ENCODE results near the gene AOC3. TPM values are rescaled to one million over a fixed set of nuclear protein-coding genes. Genes with fewer than 3 reads are reported as not detected.
A peak's percentile ranks its signal among the peaks of the same experiment; 100 is the strongest.

AOC3 gene
- polyA plus RNA-seq, 1 of the 3 experiments (the other 2 are of a cell fraction): 0.03 TPM

DNA sequence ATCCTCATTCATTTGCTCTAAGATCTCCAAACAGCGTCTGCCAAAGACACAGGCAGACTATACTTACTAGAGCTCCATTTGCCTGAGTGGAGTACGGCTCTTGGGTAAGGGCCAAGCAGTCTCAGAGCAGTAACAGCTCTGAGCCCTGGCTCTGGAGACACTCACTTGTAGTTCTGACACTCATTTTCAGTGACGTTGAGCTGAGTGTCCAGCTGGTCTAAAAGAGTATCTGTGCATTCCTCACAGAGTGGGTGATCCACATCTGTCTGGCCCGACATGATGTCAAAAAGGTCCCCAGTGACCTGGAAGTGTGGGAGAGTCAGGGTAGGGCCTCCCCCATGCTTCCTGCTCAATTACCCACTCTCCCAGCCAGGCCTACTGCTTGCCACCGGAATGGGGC lies 32.6 kb upstream of the AOC3 start (continued):
- no peak for TF ChIP-seq CHD2 (IDR thresholded peaks at IDR 0.05; ENCODE audit: low read length, partially characterized antibody)
- TF ChIP-seq TEAD4 (IDR thresholded peaks at IDR 0.05; ENCODE audit: borderline replicate concordance, insufficient read depth): no peak
- TF ChIP-seq, protein P1, sequence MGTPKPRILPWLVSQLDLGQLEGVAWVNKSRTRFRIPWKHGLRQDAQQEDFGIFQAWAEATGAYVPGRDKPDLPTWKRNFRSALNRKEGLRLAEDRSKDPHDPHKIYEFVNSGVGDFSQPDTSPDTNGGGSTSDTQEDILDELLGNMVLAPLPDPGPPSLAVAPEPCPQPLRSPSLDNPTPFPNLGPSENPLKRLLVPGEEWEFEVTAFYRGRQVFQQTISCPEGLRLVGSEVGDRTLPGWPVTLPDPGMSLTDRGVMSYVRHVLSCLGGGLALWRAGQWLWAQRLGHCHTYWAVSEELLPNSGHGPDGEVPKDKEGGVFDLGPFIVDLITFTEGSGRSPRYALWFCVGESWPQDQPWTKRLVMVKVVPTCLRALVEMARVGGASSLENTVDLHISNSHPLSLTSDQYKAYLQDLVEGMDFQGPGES (IDR thresholded peaks at IDR 0.05; ENCODE audit: low read depth, low read length): no peak
- no peak for TF ChIP-seq YY1 (IDR thresholded peaks at IDR 0.05; ENCODE audit: low read depth)

DNA sequence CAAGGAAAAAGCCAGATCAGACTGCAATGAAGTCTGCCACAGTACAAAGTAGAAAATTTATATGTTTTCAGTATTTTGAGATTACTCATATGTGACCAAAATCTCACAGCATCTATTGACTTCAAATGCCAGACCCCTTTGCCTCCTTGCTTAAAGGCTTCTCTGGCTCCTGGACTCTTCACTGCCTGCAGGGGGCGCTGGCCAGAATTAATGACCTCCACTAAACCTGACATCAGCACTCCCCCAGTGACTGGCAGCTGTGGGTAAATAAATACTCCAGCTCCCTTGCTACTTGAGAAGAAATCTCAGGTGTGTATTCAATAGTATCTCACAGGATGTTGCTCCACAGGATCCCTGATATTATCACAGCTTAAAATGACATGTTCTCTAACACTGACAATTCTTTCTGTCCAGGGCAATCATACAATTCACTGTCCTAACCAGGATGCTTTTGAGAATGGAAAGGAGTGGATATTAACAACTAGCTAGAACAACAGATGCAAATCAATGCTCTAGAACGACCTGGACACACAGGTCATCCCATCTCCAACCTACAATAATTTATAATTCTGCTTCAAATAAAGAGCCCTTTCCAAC lies 31.0 kb upstream of the AOC3 start:
- WGBS (ENCODE audit: low lambda C conversion rate): 0% methylated on average over 2 of the region's 2 CpGs
- peaks cover 7 to 11% of the 10 kb centered on the region in 2 experiments for H3K4me1 ChIP-seq (ENCODE audit: control insufficient read depth in 1 of 2, insufficient read depth in 2 of 2, low read depth in 1 of 2, low read length in 1 of 2)
- H3K27me3 ChIP-seq (ENCODE audit: insufficient read depth): no peaks in the 10 kb centered on the region
- no peak overlapping the region for H3K27ac ChIP-seq (ENCODE audit: low read depth in 2 of 2, low read length in 1 of 2)
- H2AFZ ChIP-seq (ENCODE audit: low read depth): no peak overlapping the region
- H3K4me3 ChIP-seq (ENCODE audit: low read depth in 2 of 2, low read length in 1 of 2): peak overlapping the region in 1 of 2 experiments; percentile 27; a peak in 1 of 4 replicates
- peak; percentile 70 for DNase-seq
- no peaks in the 10 kb centered on the region for H3K9me2 ChIP-seq
- H3K9ac ChIP-seq: no peak overlapping the region
- peaks cover 55 to 67% of the 10 kb centered on the region in 2 experiments for H3K36me3 ChIP-seq (replicated peaks in 1 of 2; ENCODE audit: control insufficient read depth in 1 of 2, insufficient read depth in 2 of 2, low read length in 1 of 2)
- ChIA-PET POLR2A (interaction anchor here (1.0 kb wide), 1 partner anchor 10 kb away, joined by 3 read pairs; no protein-coding TSS in a partner anchor), CTCF (interaction anchor here (0.6 to 3.7 kb wide), 24 partner anchors 8 to 247 kb away, joined by 3 to 35 read pairs (median 4); partner anchors contain the start of genes CNTD1, COA3 and WNK4)
- TF ChIP-seq MEF2A (IDR thresholded peaks at IDR 0.05; ENCODE audit: borderline replicate concordance, low read depth): no peak
- TF ChIP-seq TEAD4 (IDR thresholded peaks at IDR 0.05; ENCODE audit: borderline replicate concordance, insufficient read depth): no peak
- TF ChIP-seq SMC3 (IDR thresholded peaks at IDR 0.05; ENCODE audit: low read depth, low read length): peak; percentile 42
- TF ChIP-seq, protein P2, sequence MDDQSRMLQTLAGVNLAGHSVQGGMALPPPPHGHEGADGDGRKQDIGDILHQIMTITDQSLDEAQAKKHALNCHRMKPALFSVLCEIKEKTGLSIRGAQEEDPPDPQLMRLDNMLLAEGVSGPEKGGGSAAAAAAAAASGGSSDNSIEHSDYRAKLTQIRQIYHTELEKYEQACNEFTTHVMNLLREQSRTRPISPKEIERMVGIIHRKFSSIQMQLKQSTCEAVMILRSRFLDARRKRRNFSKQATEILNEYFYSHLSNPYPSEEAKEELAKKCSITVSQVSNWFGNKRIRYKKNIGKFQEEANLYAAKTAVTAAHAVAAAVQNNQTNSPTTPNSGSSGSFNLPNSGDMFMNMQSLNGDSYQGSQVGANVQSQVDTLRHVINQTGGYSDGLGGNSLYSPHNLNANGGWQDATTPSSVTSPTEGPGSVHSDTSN (IDR thresholded peaks at IDR 0.05): peak; percentile 41; the same call in 1 of the 2 replicates
- no peak for TF ChIP-seq FOXJ3 (CRISPR knock-in tag; IDR thresholded peaks at IDR 0.05)
- TF ChIP-seq RAD21 (IDR thresholded peaks at IDR 0.05; ENCODE audit: low read length): peak; percentile 40
- TF ChIP-seq, protein P3, sequence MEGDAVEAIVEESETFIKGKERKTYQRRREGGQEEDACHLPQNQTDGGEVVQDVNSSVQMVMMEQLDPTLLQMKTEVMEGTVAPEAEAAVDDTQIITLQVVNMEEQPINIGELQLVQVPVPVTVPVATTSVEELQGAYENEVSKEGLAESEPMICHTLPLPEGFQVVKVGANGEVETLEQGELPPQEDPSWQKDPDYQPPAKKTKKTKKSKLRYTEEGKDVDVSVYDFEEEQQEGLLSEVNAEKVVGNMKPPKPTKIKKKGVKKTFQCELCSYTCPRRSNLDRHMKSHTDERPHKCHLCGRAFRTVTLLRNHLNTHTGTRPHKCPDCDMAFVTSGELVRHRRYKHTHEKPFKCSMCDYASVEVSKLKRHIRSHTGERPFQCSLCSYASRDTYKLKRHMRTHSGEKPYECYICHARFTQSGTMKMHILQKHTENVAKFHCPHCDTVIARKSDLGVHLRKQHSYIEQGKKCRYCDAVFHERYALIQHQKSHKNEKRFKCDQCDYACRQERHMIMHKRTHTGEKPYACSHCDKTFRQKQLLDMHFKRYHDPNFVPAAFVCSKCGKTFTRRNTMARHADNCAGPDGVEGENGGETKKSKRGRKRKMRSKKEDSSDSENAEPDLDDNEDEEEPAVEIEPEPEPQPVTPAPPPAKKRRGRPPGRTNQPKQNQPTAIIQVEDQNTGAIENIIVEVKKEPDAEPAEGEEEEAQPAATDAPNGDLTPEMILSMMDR (IDR thresholded peaks at IDR 0.05): peak; percentile 89
- H3K79me2 ChIP-seq (ENCODE audit: insufficient read depth): peaks cover 34% of the 10 kb centered on the region
- H4K20me1 ChIP-seq (ENCODE audit: insufficient read depth): no peaks in the 10 kb centered on the region
- no peak overlapping the region for H3K4me2 ChIP-seq
- H3K9me3 ChIP-seq: no peaks in the 10 kb centered on the region
- H3F3A ChIP-seq (replicated peaks; ENCODE audit: insufficient read depth): peaks cover 55% of the 10 kb centered on the region
